ENCODE results near the gene RRP15. TPM values are rescaled to one million over a fixed set of nuclear protein-coding genes. Genes with fewer than 3 reads are reported as not detected.
A peak's percentile ranks its signal among the peaks of the same experiment; 100 is the strongest.

RRP15 gene
- total and polyA plus RNA-seq, 2 of the 13 experiments (the other 11 are each of a cell fraction or from before 2014, with no cell fraction given) = 2.1 to 37.5 TPM

DNA sequence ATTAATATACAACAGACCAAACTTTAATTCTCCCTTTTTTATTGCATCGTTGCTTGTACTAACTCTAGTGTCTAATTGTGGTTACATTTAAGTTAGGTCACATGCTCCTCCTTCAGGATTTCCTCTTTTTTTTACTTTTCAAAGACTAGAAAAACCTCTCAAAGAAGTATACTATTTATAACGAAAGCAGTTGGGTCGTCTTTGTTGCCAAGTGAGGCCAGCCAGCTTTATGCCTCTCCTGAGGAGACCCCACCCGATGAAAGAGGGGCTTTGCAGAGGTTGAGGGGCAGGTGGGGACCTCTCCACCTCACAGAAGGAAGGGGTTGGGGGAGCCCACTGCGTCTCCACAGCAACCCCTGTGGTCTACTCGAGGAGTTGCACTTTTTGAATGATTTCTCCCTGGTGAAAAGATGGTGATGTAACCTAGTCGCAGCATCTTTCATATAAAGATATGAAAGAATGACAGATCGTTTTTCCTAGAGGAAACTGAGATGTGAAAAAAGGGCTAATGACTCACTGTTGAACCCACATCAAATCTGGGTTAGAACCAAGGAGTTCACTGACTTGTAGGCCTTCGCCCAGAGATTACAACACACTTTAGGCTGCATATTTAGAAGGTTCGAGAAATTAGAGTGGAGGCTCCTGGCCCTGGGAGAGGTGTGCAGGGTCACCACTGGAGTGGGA is 66.4 kb downstream of the RRP15 start:
- no peaks in the 10 kb centered on the region for H3K36me3 ChIP-seq (replicated peaks in 1 of 2; ENCODE audit: control insufficient read depth in 1 of 2, insufficient read depth in 2 of 2, low read length in 2 of 2)
- no peak overlapping the region for H2AFZ ChIP-seq (ENCODE audit: low read length)
- no peak overlapping the region for H3K27ac ChIP-seq (ENCODE audit: extremely low read length, insufficient read depth, low read length)
- in situ Hi-C loops (cut with HindIII; ENCODE audit: extremely low pct_ligation_motif_present, low pct_unique_long_range_greater_than_20kb) (loop anchor here (25.0 kb wide), 1 partner anchor 961 kb away; no protein-coding TSS in a partner anchor), intact Hi-C loops (cut with micrococcal nuclease; ENCODE audit: unreplicated experiment) (no loop called here)
- ChIA-PET CTCF (ENCODE audit: low intra/inter-chr PET ratio, low total read pairs) (no interaction called here), POLR2A (no interaction called here)
- H3K4me1 ChIP-seq (ENCODE audit: insufficient read depth, low read length) = peaks cover 11% of the 10 kb centered on the region
- DNase-seq (ENCODE audit: low spot score) = no peak
- no peaks in the 10 kb centered on the region for H4K20me1 ChIP-seq (ENCODE audit: insufficient read depth, low read length)
- peaks cover 0 to 21% of the 10 kb centered on the region in 2 experiments; a peak in 3 of 5 replicates for H3K27me3 ChIP-seq (ENCODE audit: control insufficient read depth in 1 of 2, insufficient read depth in 2 of 2, low read length in 2 of 2)
- ATAC-seq = peak; percentile 32; the same call in 1 of the 3 replicates
- 44% methylated on average over 9 of the region's 10 CpGs for whole genome bisulfite sequencing (ENCODE audit: low lambda C conversion rate)
- no peak for FAIRE-seq
- BruUV-seq (replicated peaks) = no TSS peak
- H3K79me2 ChIP-seq (ENCODE audit: insufficient read depth, low read length) = no peaks in the 10 kb centered on the region
- no peak overlapping the region for H3K4me2 ChIP-seq (ENCODE audit: low read depth, low read length)
- TF ChIP-seq, protein P1, sequence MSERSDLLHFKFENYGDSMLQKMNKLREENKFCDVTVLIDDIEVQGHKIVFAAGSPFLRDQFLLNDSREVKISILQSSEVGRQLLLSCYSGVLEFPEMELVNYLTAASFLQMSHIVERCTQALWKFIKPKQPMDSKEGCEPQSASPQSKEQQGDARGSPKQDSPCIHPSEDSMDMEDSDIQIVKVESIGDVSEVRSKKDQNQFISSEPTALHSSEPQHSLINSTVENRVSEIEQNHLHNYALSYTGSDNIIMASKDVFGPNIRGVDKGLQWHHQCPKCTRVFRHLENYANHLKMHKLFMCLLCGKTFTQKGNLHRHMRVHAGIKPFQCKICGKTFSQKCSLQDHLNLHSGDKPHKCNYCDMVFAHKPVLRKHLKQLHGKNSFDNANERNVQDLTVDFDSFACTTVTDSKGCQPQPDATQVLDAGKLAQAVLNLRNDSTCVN (CRISPR knock-in tag; IDR thresholded peaks at IDR 0.05; ENCODE audit: borderline replicate concordance) = no peak
- TF ChIP-seq ZBED4 (CRISPR knock-in tag; IDR thresholded peaks at IDR 0.05; ENCODE audit: borderline replicate concordance) (no peak), ZNF577 (CRISPR knock-in tag; IDR thresholded peaks at IDR 0.05; ENCODE audit: borderline replicate concordance, low read depth) (no peak), EHMT2 (IDR thresholded peaks at IDR 0.05; ENCODE audit: borderline replicate concordance, low read depth, low read length) (no peak), FOSL1 (CRISPR knock-in tag; IDR thresholded peaks at IDR 0.05; ENCODE audit: borderline replicate concordance) (no peak), ZNF33A (CRISPR knock-in tag; IDR thresholded peaks at IDR 0.05; ENCODE audit: borderline replicate concordance) (no peak), ZBTB38 (CRISPR knock-in tag; IDR thresholded peaks at IDR 0.05) (no peak)
- no peak overlapping the region for H3K9ac ChIP-seq (ENCODE audit: insufficient read depth, low read depth, low read length)
- no peaks in the 10 kb centered on the region for H3K9me3 ChIP-seq (ENCODE audit: low read length)
- H3K4me3 ChIP-seq (replicated peaks in 1 of 3; ENCODE audit: insufficient read depth in 1 of 3, low read depth in 2 of 3, low read length in 3 of 3) = no peak overlapping the region

Data from HepG2 (cell line).